NB4 (cell line): ENCODE results near the gene VEPH1.
A peak's percentile ranks its signal among the peaks of the same experiment; 100 is the strongest.

Experiments
- DNase-seq: peaks from one replicate; pipeline ENCODE4 v3.0.0; 2010; ENCODE audit warnings: low read depth
- H3K4me3 ChIP-seq: one replicate; pipeline ENCODE4 v1.5.1; 2011; ENCODE audit warnings: mild to moderate bottlenecking, low read depth, low read length, moderate library complexity
- MYC ChIP-seq: IDR thresholded peaks from 2 replicates; pipeline ENCODE4 v1.6.1; 2011; ENCODE audit warnings: low read depth, low read length
- POLR2A ChIP-seq: IDR thresholded peaks from 2 replicates; pipeline ENCODE4 v1.6.1; 2011; ENCODE audit warnings: mild to moderate bottlenecking; ENCODE audit not compliant: insufficient read length; ENCODE audit errors: extremely low read depth
- TF ChIP-seq, protein P1 (sequence below): IDR thresholded peaks from one replicate; pipeline ENCODE4 v1.5.1; 2012; ENCODE audit warnings: low read depth, low read length
- TF ChIP-seq, protein P2 (sequence below): IDR thresholded peaks from 2 replicates; pipeline ENCODE4 v1.6.1; 2011; ENCODE audit warnings: low read depth, low read length

The VEPH1 gene

GRCh38 chr3:157452097-157452496 is 51.1 kb downstream of the VEPH1 start:
- peak; percentile 49 for DNase-seq
- H3K4me3 ChIP-seq = no peak overlapping the region
- TF ChIP-seq, protein P1, sequence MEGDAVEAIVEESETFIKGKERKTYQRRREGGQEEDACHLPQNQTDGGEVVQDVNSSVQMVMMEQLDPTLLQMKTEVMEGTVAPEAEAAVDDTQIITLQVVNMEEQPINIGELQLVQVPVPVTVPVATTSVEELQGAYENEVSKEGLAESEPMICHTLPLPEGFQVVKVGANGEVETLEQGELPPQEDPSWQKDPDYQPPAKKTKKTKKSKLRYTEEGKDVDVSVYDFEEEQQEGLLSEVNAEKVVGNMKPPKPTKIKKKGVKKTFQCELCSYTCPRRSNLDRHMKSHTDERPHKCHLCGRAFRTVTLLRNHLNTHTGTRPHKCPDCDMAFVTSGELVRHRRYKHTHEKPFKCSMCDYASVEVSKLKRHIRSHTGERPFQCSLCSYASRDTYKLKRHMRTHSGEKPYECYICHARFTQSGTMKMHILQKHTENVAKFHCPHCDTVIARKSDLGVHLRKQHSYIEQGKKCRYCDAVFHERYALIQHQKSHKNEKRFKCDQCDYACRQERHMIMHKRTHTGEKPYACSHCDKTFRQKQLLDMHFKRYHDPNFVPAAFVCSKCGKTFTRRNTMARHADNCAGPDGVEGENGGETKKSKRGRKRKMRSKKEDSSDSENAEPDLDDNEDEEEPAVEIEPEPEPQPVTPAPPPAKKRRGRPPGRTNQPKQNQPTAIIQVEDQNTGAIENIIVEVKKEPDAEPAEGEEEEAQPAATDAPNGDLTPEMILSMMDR = no peak
- TF ChIP-seq MYC = no peak
- TF ChIP-seq POLR2A = no peak
- TF ChIP-seq, protein P2, sequence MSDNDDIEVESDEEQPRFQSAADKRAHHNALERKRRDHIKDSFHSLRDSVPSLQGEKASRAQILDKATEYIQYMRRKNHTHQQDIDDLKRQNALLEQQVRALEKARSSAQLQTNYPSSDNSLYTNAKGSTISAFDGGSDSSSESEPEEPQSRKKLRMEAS = no peak

DNA sequence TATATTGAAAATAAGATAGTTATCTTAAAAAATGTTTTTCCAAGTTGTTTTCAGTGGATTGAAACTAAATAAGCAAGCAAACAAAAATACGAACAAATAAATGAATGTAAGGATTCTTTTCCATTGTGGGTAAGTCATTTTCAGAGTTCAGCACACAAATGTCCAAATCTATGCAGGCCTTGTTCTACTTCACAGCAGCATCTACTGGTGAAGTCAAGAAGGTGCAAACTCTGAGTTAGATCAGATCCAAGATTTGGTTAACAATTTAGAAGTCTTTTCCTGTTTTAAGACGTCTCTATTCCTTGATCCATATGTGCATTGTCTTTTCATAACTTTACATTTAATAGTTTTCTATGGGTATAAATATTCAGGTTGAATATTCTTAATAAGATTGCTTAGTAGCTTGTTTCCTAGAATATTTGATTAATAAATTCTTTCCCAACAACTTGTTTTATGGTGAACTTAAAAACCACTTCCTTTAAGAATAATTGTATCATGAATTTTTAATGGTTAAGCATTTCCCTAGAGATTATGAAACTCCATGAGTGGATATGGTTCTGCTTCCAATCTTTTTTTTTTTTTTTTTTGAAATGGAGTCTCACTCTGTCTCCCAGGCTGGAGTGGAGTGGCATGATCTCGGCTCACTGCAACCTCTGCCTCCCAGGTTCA is 56.1 kb downstream of the VEPH1 start:
- DNase-seq = peak; percentile 52
- H3K4me3 ChIP-seq = no peak overlapping the region
- no peak for TF ChIP-seq MYC
- TF ChIP-seq, protein P2 = no peak
- TF ChIP-seq, protein P1 = peak; percentile 53

- peak; percentile 78 for DNase-seq
- no peak overlapping the region for H3K4me3 ChIP-seq
- TF ChIP-seq MYC (0 out of 2 replicates have a peak, but pooled peaks have one; percentile 41), POLR2A (no peak)
- TF ChIP-seq, protein P2 = peak; percentile 49
- TF ChIP-seq, protein P1 = no peak
Measured at GRCh38 chr3:157445857-157446256, 57.4 kb downstream of the VEPH1 start.

DNA sequence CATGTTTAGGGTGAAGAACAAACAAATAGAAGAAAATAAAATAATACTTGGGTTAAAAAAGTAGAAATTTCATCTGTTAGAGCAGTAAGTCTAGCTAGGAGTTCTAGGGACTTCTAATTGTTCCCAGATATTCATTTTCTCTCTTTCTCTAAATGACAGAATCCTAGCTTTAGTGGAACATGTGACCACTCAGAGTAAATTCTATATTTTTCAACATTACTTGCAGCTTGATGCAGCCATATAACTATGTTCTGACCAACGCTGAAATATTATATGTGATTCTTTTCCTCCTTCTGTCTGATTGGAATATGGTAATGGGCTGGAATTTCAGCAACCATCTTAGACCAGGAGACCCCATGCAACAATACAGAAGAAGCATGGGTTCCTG is 58.4 kb downstream of the VEPH1 start:
- DNase-seq = no peak
- TF ChIP-seq, protein P1 = no peak
- H3K4me3 ChIP-seq = no peak overlapping the region

DNA sequence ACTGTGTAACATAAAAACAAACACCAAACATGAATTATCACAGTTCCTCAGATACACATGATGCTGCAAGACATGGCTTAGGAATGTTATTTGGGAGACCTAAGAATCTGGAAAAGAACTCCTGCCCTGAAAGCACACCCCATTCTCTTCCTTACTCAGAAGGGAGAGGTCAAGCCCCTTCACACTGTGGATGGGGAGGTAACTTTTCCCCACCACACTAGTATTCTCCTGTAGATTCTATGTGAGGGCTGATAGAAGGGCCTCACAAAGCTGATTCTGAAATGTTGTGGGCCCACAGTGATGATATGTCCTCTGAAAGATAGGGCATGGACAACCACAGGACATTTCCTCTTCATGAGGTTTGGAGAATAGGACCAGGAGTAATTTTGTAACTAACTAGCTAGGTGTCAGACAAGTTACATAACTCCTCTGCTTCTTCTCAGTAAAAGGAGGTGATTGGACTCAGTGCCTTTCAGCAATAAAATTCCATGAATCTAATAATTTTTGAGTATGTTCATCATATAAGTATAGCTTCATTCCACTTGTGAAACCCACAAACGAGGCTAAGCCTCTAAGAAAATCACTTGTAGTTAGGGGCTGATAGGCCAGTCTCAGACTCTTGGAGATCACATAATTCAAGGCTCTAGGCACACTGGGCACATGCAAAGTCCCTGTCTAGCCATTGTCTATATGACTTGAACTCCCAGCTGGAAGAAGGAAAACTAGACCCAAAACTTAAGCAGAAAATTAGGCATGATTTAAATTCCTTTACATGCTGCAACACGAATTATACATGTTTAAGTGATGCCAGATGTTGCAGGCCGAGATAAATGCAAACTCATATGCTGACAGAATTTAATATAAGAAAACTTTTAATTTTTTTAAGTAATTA is 59.1 kb downstream of the VEPH1 start:
- H3K4me3 ChIP-seq = no peak overlapping the region
- peak; percentile 16 for DNase-seq
- TF ChIP-seq, protein P2 = no peak
- TF ChIP-seq, protein P1 = no peak
- TF ChIP-seq MYC (no peak), POLR2A (no peak)
